Ovary (tissue), 3 donors: ENCODE measurements around the gene CASP9.
"Not testable (repeated sequence)": the region's sequence is repeated elsewhere in the genome, so short reads cannot be mapped to it uniquely, and the experiment has no call there.

Source experiments
- EP300 ChIP-seq: sonication (generic); formaldehyde crosslinking; IDR thresholded peaks from one replicate; pipeline ENCODE4 v1.6.1; 2017; ENCODE audit warnings: antibody characterized with exemption
- POLR2A ChIP-seq: fragments of 450-650 bp; IDR thresholded peaks from one replicate; pipeline ENCODE4 v1.6.1; 2017; ENCODE audit warnings: antibody characterized with exemption, mild to moderate bottlenecking, moderate library complexity
- TF ChIP-seq, protein P1 (sequence below), 3 donors: fragments of 450-650 bp in 2 of 3; fragments of 200-600 bp in 1 of 3; IDR thresholded peaks; one replicate each; pipeline versions ENCODE4 v1.5.1 to v1.8.0; 2016 to 2022; ENCODE audit warnings: antibody characterized with exemption in 3 of 3, mild to moderate bottlenecking in 1 of 3
- donor health status: DM: no; HTN: no; CAD: no.

DNA sequence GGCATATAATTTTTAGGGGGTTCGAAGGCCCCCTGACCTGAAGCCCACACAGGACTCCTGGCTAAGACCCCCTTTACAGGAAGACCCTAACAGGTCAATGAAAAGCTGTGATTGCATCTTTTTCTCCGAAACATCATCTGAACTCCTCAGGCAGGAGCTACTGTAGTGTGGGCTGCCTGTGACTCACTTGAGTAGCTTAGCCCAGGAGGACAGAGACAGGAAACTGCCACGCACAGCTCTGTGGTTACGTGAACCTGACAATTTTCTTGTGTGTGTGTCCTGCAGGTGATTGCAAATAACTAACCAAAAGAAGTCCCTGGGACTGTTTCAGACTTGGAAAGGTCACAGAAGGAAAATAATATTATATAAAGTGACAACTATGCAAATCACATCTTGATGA, 33.0 kb downstream of the CASP9 start:
- TF ChIP-seq, protein P1, sequence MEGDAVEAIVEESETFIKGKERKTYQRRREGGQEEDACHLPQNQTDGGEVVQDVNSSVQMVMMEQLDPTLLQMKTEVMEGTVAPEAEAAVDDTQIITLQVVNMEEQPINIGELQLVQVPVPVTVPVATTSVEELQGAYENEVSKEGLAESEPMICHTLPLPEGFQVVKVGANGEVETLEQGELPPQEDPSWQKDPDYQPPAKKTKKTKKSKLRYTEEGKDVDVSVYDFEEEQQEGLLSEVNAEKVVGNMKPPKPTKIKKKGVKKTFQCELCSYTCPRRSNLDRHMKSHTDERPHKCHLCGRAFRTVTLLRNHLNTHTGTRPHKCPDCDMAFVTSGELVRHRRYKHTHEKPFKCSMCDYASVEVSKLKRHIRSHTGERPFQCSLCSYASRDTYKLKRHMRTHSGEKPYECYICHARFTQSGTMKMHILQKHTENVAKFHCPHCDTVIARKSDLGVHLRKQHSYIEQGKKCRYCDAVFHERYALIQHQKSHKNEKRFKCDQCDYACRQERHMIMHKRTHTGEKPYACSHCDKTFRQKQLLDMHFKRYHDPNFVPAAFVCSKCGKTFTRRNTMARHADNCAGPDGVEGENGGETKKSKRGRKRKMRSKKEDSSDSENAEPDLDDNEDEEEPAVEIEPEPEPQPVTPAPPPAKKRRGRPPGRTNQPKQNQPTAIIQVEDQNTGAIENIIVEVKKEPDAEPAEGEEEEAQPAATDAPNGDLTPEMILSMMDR (IDR thresholded peaks at IDR 0.05): not testable (repeated sequence)
- not testable (repeated sequence) for TF ChIP-seq POLR2A, EP300
